H1 (cell line): Measurements from ENCODE around the gene ALG1. TPM values are rescaled to one million over a fixed set of nuclear protein-coding genes. Genes with fewer than 3 reads are reported as not detected.

Source experiments
- CTCF ChIA-PET: fragments of 300-600 bp; sonication (Branson Sonifier 250); formaldehyde crosslinking; loops from one replicate; lab custom pipeline; 2021; ENCODE audit not compliant: partially characterized antibody; lab: Charles Lee
- POLR2A ChIA-PET: fragments of 300-600 bp; sonication (Branson Sonifier 250); formaldehyde crosslinking; loops from one replicate; lab custom pipeline; 2021; ENCODE audit warnings: inconsistent platforms; ENCODE audit not compliant: partially characterized antibody; lab: Charles Lee
- DNase-seq, 2 experiments: peaks; one replicate each; pipeline versions ENCODE4 v3.0.0 to v3.0.0-alpha.2; 2010 to 2022; ENCODE audit warnings: low spot score in 2 of 2, low read depth in 1 of 2, mixed read lengths in 1 of 2
- FAIRE-seq: peaks from 2 replicates; lab custom pipeline; 2011; peaks lifted over from hg19 to GRCh38; lab: Jason Lieb, UNC
- H2AFZ ChIP-seq: 2 replicates; pipeline ENCODE4 v1.8.1; 2012; ENCODE audit warnings: low read length, inconsistent platforms
- H2AK5ac ChIP-seq: 2 replicates; pipeline ENCODE4 v1.6.1; 2013; ENCODE audit warnings: low read depth, low read length
- H2BK120ac ChIP-seq: replicated peaks from 2 replicates; pipeline ENCODE3; 2013; ENCODE audit warnings: low read depth, low read length, inconsistent platforms
- H2BK12ac ChIP-seq: 2 replicates; pipeline ENCODE4 v1.6.1; 2013; ENCODE audit warnings: low read depth, low read length
- H2BK15ac ChIP-seq: 2 replicates; pipeline ENCODE4 v1.6.1; 2013; ENCODE audit warnings: low read length
- H2BK20ac ChIP-seq: 2 replicates; pipeline ENCODE4 v1.6.1; 2013; ENCODE audit warnings: low read length
- H2BK5ac ChIP-seq: 2 replicates; pipeline ENCODE4 v1.6.1; 2013; ENCODE audit warnings: low read depth, low read length
- H3K14ac ChIP-seq: 2 replicates; pipeline ENCODE4 v1.6.1; 2013; ENCODE audit warnings: inconsistent platforms; ENCODE audit not compliant: insufficient read length
- H3K18ac ChIP-seq: 2 replicates; pipeline ENCODE4 v1.6.1; 2013; ENCODE audit warnings: low read length; ENCODE audit errors: extremely low read depth
- H3K23ac ChIP-seq: 2 replicates; pipeline ENCODE4 v1.6.1; 2013; ENCODE audit warnings: inconsistent platforms; ENCODE audit not compliant: insufficient read length
- H3K23me2 ChIP-seq: 2 replicates; pipeline ENCODE4 v1.6.1; 2013; ENCODE audit warnings: low read depth, low read length
- H3K27ac ChIP-seq: 2 replicates; pipeline ENCODE4 v1.6.1; 2011; ENCODE audit warnings: low read depth, low read length, inconsistent platforms
- H3K27me3 ChIP-seq, 4 experiments: replicated peaks in 1 of 4; 1 replicate in 1 of 4; 2 replicates in 3 of 4; pipeline versions ENCODE4 v1.6.1 to v1.8.1; 2011 to 2013; ENCODE audit warnings: low read length in 3 of 4, mild to moderate bottlenecking in 3 of 4, inconsistent platforms in 2 of 4, mixed read lengths in 2 of 4, moderate library complexity in 1 of 4; ENCODE audit not compliant: control insufficient read depth in 3 of 4, insufficient read depth in 3 of 4; ENCODE audit errors: extremely low read depth in 1 of 4
- H3K36me3 ChIP-seq, 4 experiments: 2 replicates each; pipeline versions ENCODE4 v1.6.1 to v1.8.1; 2011 to 2013; ENCODE audit warnings: mild to moderate bottlenecking in 4 of 4, low read length in 3 of 4, moderate library complexity in 2 of 4, control low read depth in 1 of 4, inconsistent platforms in 1 of 4; ENCODE audit not compliant: insufficient read depth in 4 of 4, control insufficient read depth in 2 of 4
- H3K4ac ChIP-seq: replicated peaks from 2 replicates; pipeline ENCODE3; 2013; ENCODE audit warnings: low read length, low read depth, mixed read lengths, inconsistent platforms; ENCODE audit not compliant: insufficient read length
- H3K4me1 ChIP-seq, 4 experiments: replicated peaks in 1 of 4; 1 replicate in 1 of 4; 2 replicates in 3 of 4; pipeline versions ENCODE4 v1.6.1 to v1.8.1; 2011 to 2013; ENCODE audit warnings: low read length in 3 of 4, inconsistent platforms in 2 of 4, mixed read lengths in 1 of 4; ENCODE audit not compliant: insufficient read depth in 4 of 4, control insufficient read depth in 3 of 4
- H3K4me2 ChIP-seq, 2 experiments: 2 replicates each; pipeline versions ENCODE4 v1.6.1 to v1.8.1; 2011 to 2013; ENCODE audit warnings: low read depth in 2 of 2, low read length in 2 of 2, control low read depth in 1 of 2, inconsistent platforms in 1 of 2, mild to moderate bottlenecking in 1 of 2; ENCODE audit not compliant: insufficient read depth in 1 of 2
- H3K4me3 ChIP-seq, 4 experiments: fragments of 200-600, 300-600 bp in 1 of 4; sonication (generic), shearing (Covaris generic), sonication (Bioruptor Twin) in 1 of 4; 2 replicates each; pipeline versions ENCODE4 v1.5.1 to v1.8.1; 2011 to 2016; ENCODE audit warnings: low read length in 4 of 4, low read depth in 3 of 4, control low read depth in 2 of 4, inconsistent platforms in 2 of 4, mild to moderate bottlenecking in 2 of 4, mixed read lengths in 1 of 4, moderate library complexity in 1 of 4; ENCODE audit not compliant: insufficient read depth in 2 of 4; ENCODE audit errors: extremely low read depth in 1 of 4
- H3K56ac ChIP-seq: replicated peaks from 2 replicates; pipeline ENCODE3; 2013; ENCODE audit warnings: low read depth, mild to moderate bottlenecking, mixed read lengths, low read length, inconsistent platforms; ENCODE audit not compliant: insufficient read length
- H3K79me1 ChIP-seq: 2 replicates; pipeline ENCODE4 v1.6.1; 2013; ENCODE audit warnings: low read depth, low read length, control low read depth
- H3K79me2 ChIP-seq, 2 experiments: 2 replicates each; pipeline versions ENCODE4 v1.6.1 to v1.8.1; 2012 to 2013; ENCODE audit warnings: low read length in 2 of 2, mild to moderate bottlenecking in 2 of 2, inconsistent platforms in 1 of 2; ENCODE audit not compliant: insufficient read depth in 2 of 2, control insufficient read depth in 1 of 2
- H3K9ac ChIP-seq, 4 experiments: replicated peaks in 1 of 4; 1 replicate in 1 of 4; 2 replicates in 3 of 4; pipeline versions ENCODE4 v1.6.1 to v1.8.1; 2011 to 2013; ENCODE audit warnings: low read depth in 3 of 4, low read length in 3 of 4, control low read depth in 2 of 4, mild to moderate bottlenecking in 2 of 4, moderate library complexity in 2 of 4, inconsistent platforms in 1 of 4; ENCODE audit errors: extremely low read depth in 1 of 4
- H3K9me3 ChIP-seq, 2 experiments: 2 replicates each; pipeline versions ENCODE4 v1.6.1 to v1.8.1; 2012 to 2013; ENCODE audit warnings: mild to moderate bottlenecking in 2 of 2, moderate library complexity in 2 of 2, control low read depth in 1 of 2, inconsistent platforms in 1 of 2, low read depth in 1 of 2, low read length in 1 of 2, mixed read lengths in 1 of 2; ENCODE audit not compliant: insufficient read depth in 2 of 2
- H4K20me1 ChIP-seq, 2 experiments: replicated peaks in 1 of 2; 2 replicates each; pipeline versions ENCODE3 to v1.8.1; 2011 to 2013; ENCODE audit warnings: inconsistent platforms in 2 of 2, low read length in 2 of 2, mild to moderate bottlenecking in 1 of 2; ENCODE audit not compliant: insufficient read depth in 2 of 2, control insufficient read depth in 1 of 2
- H4K5ac ChIP-seq: 2 replicates; pipeline ENCODE4 v1.6.1; 2013; ENCODE audit warnings: low read length, low read depth, mixed read lengths, inconsistent platforms; ENCODE audit not compliant: insufficient read length
- H4K8ac ChIP-seq: 2 replicates; pipeline ENCODE4 v1.8.0; 2013; ENCODE audit warnings: mild to moderate bottlenecking, moderate library complexity, low read length, inconsistent platforms; ENCODE audit not compliant: insufficient read depth; ENCODE audit errors: extremely low read depth
- H4K91ac ChIP-seq: replicated peaks from 2 replicates; pipeline ENCODE3; 2013; ENCODE audit warnings: low read length, mixed read lengths, inconsistent platforms; ENCODE audit not compliant: insufficient read length
- E2F6 ChIP-seq: IDR thresholded peaks from 2 replicates; pipeline ENCODE4 v1.6.1; 2012; ENCODE audit warnings: inconsistent platforms
- HDAC2 ChIP-seq, 2 experiments: fragments of 300-600 bp in 1 of 2; sonication (generic) in 1 of 2; IDR thresholded peaks; 2 replicates each; pipeline ENCODE4 v1.6.1; 2011 to 2012; ENCODE audit warnings: low read depth in 2 of 2, low read length in 2 of 2, mild to moderate bottlenecking in 2 of 2, moderate library complexity in 2 of 2, borderline replicate concordance in 1 of 2, inconsistent platforms in 1 of 2
- HDAC6 ChIP-seq: IDR thresholded peaks from one replicate; pipeline ENCODE4 v1.7.1; 2012; ENCODE audit warnings: low read depth, mild to moderate bottlenecking, inconsistent platforms, low read length, moderate library complexity
- JUN ChIP-seq: IDR thresholded peaks from 2 replicates; pipeline ENCODE4 v1.6.1; 2011; ENCODE audit warnings: low read depth, mild to moderate bottlenecking, improper control_type of control experiment, low read length
- JUND ChIP-seq: IDR thresholded peaks from 2 replicates; pipeline ENCODE4 v1.6.1; 2011; ENCODE audit warnings: mild to moderate bottlenecking, improper control_type of control experiment, low read length
- NANOG ChIP-seq: IDR thresholded peaks from 2 replicates; pipeline ENCODE4 v1.6.1; 2011; ENCODE audit warnings: low read length, low read depth, mild to moderate bottlenecking, inconsistent platforms; ENCODE audit not compliant: insufficient read depth, poor library complexity, severe bottlenecking
- RXRA ChIP-seq: IDR thresholded peaks from 2 replicates; pipeline ENCODE4 v1.6.1; 2011; ENCODE audit warnings: low read depth, mild to moderate bottlenecking, low read length, moderate library complexity; ENCODE audit not compliant: insufficient read depth
- SIRT6 ChIP-seq: IDR thresholded peaks from one replicate; pipeline ENCODE4 v1.7.1; 2012; ENCODE audit warnings: low read length, inconsistent platforms
- SP2 ChIP-seq: IDR thresholded peaks from 2 replicates; pipeline ENCODE4 v1.6.1; 2012; ENCODE audit warnings: mild to moderate bottlenecking, low read length, inconsistent platforms
- TAF7 ChIP-seq: optimal IDR thresholded peaks from 2 replicates; pipeline ENCODE3; 2011; ENCODE audit warnings: low read depth, mild to moderate bottlenecking, inconsistent platforms, low read length, moderate library complexity, borderline replicate concordance
- WGBS, 2 experiments: shearing (Covaris generic) in 1 of 2; methylation state at CpG; one replicate each; pipeline versions ENCODE4 v1.1.6 to v1.1.7; 2013 to 2015; ENCODE audit warnings: low lambda C conversion rate in 2 of 2, mixed read lengths in 2 of 2, inconsistent platforms in 1 of 2, low coverage in 1 of 2, missing lambda C conversion rate in 1 of 2; ENCODE audit not compliant: insufficient replicate concordance in 2 of 2, insufficient coverage in 1 of 2, insufficient read length in 1 of 2; ENCODE audit errors: extremely low coverage in 1 of 2, missing lambda C conversion rate in 1 of 2; 5-methylcytosine and 5-hydroxymethylcytosine counted together
- polyA plus RNA-seq, 7 experiments: library from polyadenylated mRNA; depleted of rRNA in 3 of 7; stranded (reverse) in 5 of 7; unstranded in 2 of 7; fragments of >200 nt in 5 of 7; fragments of 200-250 nt in 2 of 7; gene quantifications; 1 replicate in 5 of 7; 2 replicates in 1 of 7; 4 replicates in 1 of 7; pipeline versions ENCODE4 v1.2.1 to v1.2.3, GENCODE V29; 2011 to 2013; ENCODE audit warnings: missing spikeins in 2 of 7, mixed read lengths in 2 of 7
- total RNA-seq: library from RNA; stranded (reverse); fragmentation: NEBNext Ultra II Directional; extraction: Animal tissue kit (Norgen Biotek cat#: 25700); gene quantifications from 2 replicates; pipeline ENCODE4 v1.2.1, GENCODE V29; 2021
- TF ChIP-seq, protein P1 (sequence below): IDR thresholded peaks from 2 replicates; pipeline ENCODE4 v1.6.1; 2011; ENCODE audit warnings: low read depth, mild to moderate bottlenecking, low read length; ENCODE audit not compliant: insufficient read depth

Gene ALG1
- total and polyA plus RNA-seq, 2 of the 8 experiments (the other 6 are each of a cell fraction or from before 2014, with no cell fraction given), result 34.8 to 46.5 TPM

GRCh38 chr16:5065813-5066212 lies 5.8 kb upstream of the ALG1 start, which contains the start of gene C16orf89:
TSS of gene C16orf89 (minus strand) at chr16:5065956. CDS start at chr16:5065908, 48 bp downstream.
- Histone ChIP-seq H2BK5ac (peak within 1 kb of the TSS; percentile 52), H3K4me3 (no peak within 1 kb of the TSS), H3K4ac (no peak within 1 kb of the TSS), H4K20me1 (no peaks in the 10 kb centered on the region), H3K79me1 (no peaks in the 10 kb centered on the region), H3K14ac (no peak within 1 kb of the TSS), H2AK5ac (no peak within 1 kb of the TSS), H3K23me2 (no peaks in the 10 kb centered on the region), H3K18ac (no peak within 1 kb of the TSS; the same call in 1 of the 2 replicates), H2AFZ (no peak within 1 kb of the TSS), H3K4me1 (peaks cover 0 to 3% (median 0%) of the 10 kb centered on the region in 4 experiments; a peak in 3 of 7 replicates), H2BK20ac (no peak within 1 kb of the TSS), H3K79me2 (no peaks in the 10 kb centered on the region), H3K9me3 (no peaks in the 10 kb centered on the region), H2BK15ac (peak within 1 kb of the TSS; percentile 29; the same call in 1 of the 2 replicates), H4K5ac (no peak within 1 kb of the TSS), H2BK120ac (no peak within 1 kb of the TSS), H3K56ac (no peak within 1 kb of the TSS), H3K27ac (no peak within 1 kb of the TSS), H2BK12ac (no peak within 1 kb of the TSS), H3K36me3 (no peaks in the 10 kb centered on the region), H3K23ac (no peak within 1 kb of the TSS), H4K8ac (peak within 1 kb of the TSS; percentile 75; the same call in 1 of the 2 replicates), H4K91ac (no peak within 1 kb of the TSS), H3K4me2 (no peak within 1 kb of the TSS), H3K9ac (no peak within 1 kb of the TSS), H3K27me3 (0 out of 7 replicates have a peak, but pooled peaks cover 0 to 3% (median 0%) of the 10 kb centered on the region in 4 experiments)
- WGBS, 2 experiments, result 91% methylated on average over 10 of the region's 10 CpGs; no CpG with 5 or more reads in 1 of the 2 experiments
- DNase-seq (no peak), FAIRE-seq (no peak)
- CTCF ChIA-PET, result interaction anchor here (0.6 to 28.8 kb wide), 6 partner anchors 7 to 95 kb away, joined by 3 to 625 read pairs (median 6); partner anchors contain the start of genes ALG1 and EEF2KMT
- POLR2A ChIA-PET, result interaction anchor here (0.9 to 1.9 kb wide), 2 partner anchors 10 to 21 kb away, joined by 4 to 7 read pairs; no protein-coding TSS in a partner anchor
- TF ChIP-seq, protein P1, sequence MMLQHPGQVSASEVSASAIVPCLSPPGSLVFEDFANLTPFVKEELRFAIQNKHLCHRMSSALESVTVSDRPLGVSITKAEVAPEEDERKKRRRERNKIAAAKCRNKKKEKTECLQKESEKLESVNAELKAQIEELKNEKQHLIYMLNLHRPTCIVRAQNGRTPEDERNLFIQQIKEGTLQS, result no peak
- TF ChIP-seq HDAC6 (no peak), E2F6 (no peak), NANOG (no peak), HDAC2 (IDR thresholded peaks at IDR 0.05; ENCODE audit: borderline replicate concordance in 1 of 2, low read depth in 2 of 2, low read length in 2 of 2) (no peak), TAF7 (no peak), SIRT6 (no peak), RXRA (no peak), SP2 (no peak), JUN (no peak), JUND (no peak)
